Activated CD4-positive, alpha-beta T cell treated with anti-CD3 and anti-CD28 coated beads, Interleukin-2, amount 50 U/mL, for 1 hour (primary cell): ENCODE data around the gene UBE2R2.
"Not testable (repeated sequence)": the region's sequence is repeated elsewhere in the genome, so short reads cannot be mapped to it uniquely, and the experiment has no call there.

Experiments used
- DNase-seq: peaks from one replicate; pipeline ENCODE4 v3.0.0-alpha.2; 2020

Gene UBE2R2

GRCh38 chr9:33932078-33932807 is 115.3 kb downstream of the UBE2R2 start:
- DNase-seq = no peak

- DNase-seq = no peak
Measured at GRCh38 chr9:33934188-33934878, 117.4 kb downstream of the UBE2R2 start.

- no peak for DNase-seq
Measured at GRCh38 chr9:33939924-33940874, 123.2 kb downstream of the UBE2R2 start.

- DNase-seq = no peak
Measured at GRCh38 chr9:33942471-33943083, 125.6 kb downstream of the UBE2R2 start.

GRCh38 chr9:33943389-33943788 is 126.4 kb downstream of the UBE2R2 start:
- no peak for DNase-seq

- DNase-seq = no peak
Measured at GRCh38 chr9:33946779-33947535, 130.0 kb downstream of the UBE2R2 start.

- DNase-seq = no peak
Measured at GRCh38 chr9:33950371-33950770, 133.4 kb downstream of the UBE2R2 start.

- no peak for DNase-seq
Measured at GRCh38 chr9:33952066-33952465, 135.1 kb downstream of the UBE2R2 start.

GRCh38 chr9:33956544-33956943 is 139.6 kb downstream of the UBE2R2 start:
- DNase-seq = no peak

GRCh38 chr9:33959725-33960124 is 142.8 kb downstream of the UBE2R2 start:
- DNase-seq = no peak

- not testable (repeated sequence) for DNase-seq
Measured at GRCh38 chr9:33962468-33962867, 145.5 kb downstream of the UBE2R2 start.

GRCh38 chr9:33964086-33964768 is 147.3 kb downstream of the UBE2R2 start:
- no peak for DNase-seq
